SH-SY5Y (cell line): ENCODE data around the gene RCOR3.

Source experiments
- GATA2 ChIP-seq: IDR thresholded peaks from 2 replicates; pipeline ENCODE4 v1.6.1; 2011; ENCODE audit warnings: mild to moderate bottlenecking, low read depth, low read length
- GATA3 ChIP-seq: IDR thresholded peaks from 2 replicates; pipeline ENCODE4 v1.6.1; 2011; ENCODE audit warnings: low read depth, mild to moderate bottlenecking, low read length, moderate library complexity

GRCh38 chr1:211345719-211346118 is 86.6 kb downstream of the RCOR3 start:
- TF ChIP-seq GATA2 (no peak), GATA3 (no peak)
